CD4-positive, alpha-beta memory T cell (primary cell): ENCODE data around the gene ZEB2. TPM values are rescaled to one million over a fixed set of nuclear protein-coding genes. Genes with fewer than 3 reads are reported as not detected.

ENCODE experiments used
- CTCF ChIA-PET: fragments of 350-600 bp; sonication (Branson Sonifier 250); formaldehyde crosslinking; loops from one replicate; lab custom pipeline; 2021; ENCODE audit warnings: inconsistent platforms; ENCODE audit not compliant: partially characterized antibody; lab: Charles Lee
- POLR2A ChIA-PET: fragments of 350-600 bp; sonication (Branson Sonifier 250); formaldehyde crosslinking; loops from one replicate; lab custom pipeline; 2021; ENCODE audit not compliant: partially characterized antibody; lab: Charles Lee
- DNase-seq, 5 donors: peaks; one replicate each; pipeline versions ENCODE4 v3.0.0 to v3.0.0-alpha.2; 2020 to 2022; ENCODE audit warnings: mixed read lengths in 1 of 5
- H3K27ac ChIP-seq: one replicate; pipeline ENCODE4 v1.7.0; 2013; ENCODE audit warnings: low read depth, low read length
- H3K27me3 ChIP-seq: 2 replicates; pipeline ENCODE4 v1.7.0; 2013; ENCODE audit warnings: mild to moderate bottlenecking, low read length, moderate library complexity; ENCODE audit not compliant: insufficient read depth
- H3K36me3 ChIP-seq: 2 replicates; pipeline ENCODE4 v1.7.0; 2013; ENCODE audit warnings: mild to moderate bottlenecking, low read length, moderate library complexity; ENCODE audit not compliant: insufficient read depth
- H3K4me1 ChIP-seq: 2 replicates; pipeline ENCODE4 v1.7.0; 2013; ENCODE audit warnings: mild to moderate bottlenecking, low read length, moderate library complexity; ENCODE audit not compliant: insufficient read depth
- H3K4me3 ChIP-seq, 2 donors: one replicate each; pipeline ENCODE4 v1.7.0; 2013; ENCODE audit warnings: low read length in 2 of 2, mild to moderate bottlenecking in 1 of 2
- H3K9me3 ChIP-seq, 2 donors: one replicate each; pipeline ENCODE4 v1.7.0; 2013; ENCODE audit warnings: low read length in 2 of 2, control low read depth in 1 of 2; ENCODE audit not compliant: control insufficient read depth in 1 of 2
- H3K27ac Mint-ChIP-seq, 7 donors: one replicate each; pipeline ENCODE4 v1.8.0; 2020 to 2021; ENCODE audit warnings: mixed read lengths in 7 of 7, mild to moderate bottlenecking in 6 of 7, inconsistent platforms in 3 of 7, moderate library complexity in 3 of 7
- H3K27me3 Mint-ChIP-seq, 2 donors: one replicate each; pipeline ENCODE4 v1.8.0; 2020 to 2021; ENCODE audit warnings: mixed read lengths in 2 of 2
- H3K36me3 Mint-ChIP-seq, 2 donors: one replicate each; pipeline ENCODE4 v1.8.0; 2020 to 2021; ENCODE audit warnings: mixed read lengths in 2 of 2, inconsistent platforms in 1 of 2, mild to moderate bottlenecking in 1 of 2
- H3K4me1 Mint-ChIP-seq, 4 donors: one replicate each; pipeline ENCODE4 v1.8.0; 2020 to 2021; ENCODE audit warnings: mixed read lengths in 4 of 4, mild to moderate bottlenecking in 1 of 4
- H3K4me3 Mint-ChIP-seq, 8 donors: one replicate each; pipeline ENCODE4 v1.8.0; 2020 to 2021; ENCODE audit warnings: mixed read lengths in 8 of 8, mild to moderate bottlenecking in 7 of 8, moderate library complexity in 6 of 8, inconsistent platforms in 3 of 8
- H3K9me3 Mint-ChIP-seq, 8 donors: one replicate each; pipeline ENCODE4 v1.8.0; 2020 to 2021; ENCODE audit warnings: mixed read lengths in 8 of 8, mild to moderate bottlenecking in 5 of 8, inconsistent platforms in 3 of 8, moderate library complexity in 1 of 8
- intact Hi-C: fragments of 100-400 bp; cut with micrococcal nuclease; formaldehyde crosslinking; loops from one replicate; pipeline ENCODE4 v1.15.1; 2023
- polyA plus RNA-seq, 2 donors: library from polyadenylated mRNA; unstranded; fragments of 300-500 nt; fragmentation: Illumina TruSeq; gene quantifications; one replicate each; pipeline ENCODE4 v1.2.3, GENCODE V29; 2021
- total RNA-seq, 2 experiments: library from RNA; stranded (reverse); gene quantifications; one replicate each; pipeline ENCODE4 v1.2.3, GENCODE V29; 2021

Gene ZEB2
- total and polyA plus RNA-seq, 4 experiments from 2014 or later, result 0.83 to 5.2 (median 2.6) TPM

- Mint-ChIP-seq H3K27me3 (no peaks in the 10 kb centered on the region), H3K4me3 (no peak overlapping the region), H3K4me1 (no peaks in the 10 kb centered on the region), H3K27ac (no peak overlapping the region), H3K9me3 (no peaks in the 10 kb centered on the region), H3K36me3 (no peaks in the 10 kb centered on the region)
- ChIA-PET POLR2A (no interaction called here), CTCF (interaction anchor here (1.0 kb wide), 1 partner anchor 15 kb away, joined by 5 read pairs; no protein-coding TSS in a partner anchor)
- DNase-seq, result no peak
- Histone ChIP-seq H3K27me3 (no peaks in the 10 kb centered on the region), H3K4me1 (no peaks in the 10 kb centered on the region), H3K27ac (no peak overlapping the region), H3K9me3 (no peaks in the 10 kb centered on the region), H3K4me3 (no peak overlapping the region), H3K36me3 (no peaks in the 10 kb centered on the region)
- intact Hi-C loops, result no loop called here
Observed at GRCh38 chr2:144434425-144435222, 85.3 kb downstream of the ZEB2 start.

- intact Hi-C loops, result no loop called here
- Mint-ChIP-seq H3K9me3 (no peaks in the 10 kb centered on the region), H3K27me3 (peaks cover 0 to 4% of the 10 kb centered on the region in 2 donors), H3K36me3 (no peaks in the 10 kb centered on the region), H3K27ac (no peak overlapping the region), H3K4me3 (no peak overlapping the region), H3K4me1 (no peaks in the 10 kb centered on the region)
- H3K9me3 ChIP-seq, result no peaks in the 10 kb centered on the region
- no peaks in the 10 kb centered on the region for H3K27me3 ChIP-seq
- no peaks in the 10 kb centered on the region for H3K36me3 ChIP-seq
- H3K4me3 ChIP-seq, result no peak overlapping the region
- no peak for DNase-seq
- no peaks in the 10 kb centered on the region for H3K4me1 ChIP-seq
- POLR2A ChIA-PET, result no interaction called here
- CTCF ChIA-PET, result no interaction called here
- H3K27ac ChIP-seq, result no peak overlapping the region
Observed at GRCh38 chr2:144432921-144433320, 87.0 kb downstream of the ZEB2 start.

GRCh38 chr2:144431998-144432397 is 87.9 kb downstream of the ZEB2 start:
- no peak overlapping the region for H3K4me3 Mint-ChIP-seq
- Histone ChIP-seq H3K9me3 (no peaks in the 10 kb centered on the region), H3K4me1 (no peaks in the 10 kb centered on the region), H3K27me3 (no peaks in the 10 kb centered on the region), H3K4me3 (no peak overlapping the region), H3K36me3 (no peaks in the 10 kb centered on the region), H3K27ac (no peak overlapping the region)
- CTCF ChIA-PET, result no interaction called here
- H3K4me1 Mint-ChIP-seq, result no peaks in the 10 kb centered on the region
- POLR2A ChIA-PET, result no interaction called here
- H3K36me3 Mint-ChIP-seq, result no peaks in the 10 kb centered on the region
- peaks cover 0 to 4% of the 10 kb centered on the region in 2 donors for H3K27me3 Mint-ChIP-seq
- H3K9me3 Mint-ChIP-seq, result no peaks in the 10 kb centered on the region
- DNase-seq, result no peak
- no peak overlapping the region for H3K27ac Mint-ChIP-seq
- intact Hi-C loops, result no loop called here

GRCh38 chr2:144431392-144431783 is 88.5 kb downstream of the ZEB2 start:
- no peak overlapping the region for H3K4me3 Mint-ChIP-seq
- Histone ChIP-seq H3K36me3 (no peaks in the 10 kb centered on the region), H3K27ac (no peak overlapping the region), H3K4me1 (no peaks in the 10 kb centered on the region), H3K9me3 (no peaks in the 10 kb centered on the region), H3K4me3 (no peak overlapping the region), H3K27me3 (no peaks in the 10 kb centered on the region)
- H3K27me3 Mint-ChIP-seq, result peaks cover 0 to 4% of the 10 kb centered on the region in 2 donors
- no peaks in the 10 kb centered on the region for H3K36me3 Mint-ChIP-seq
- CTCF ChIA-PET, result no interaction called here
- H3K4me1 Mint-ChIP-seq, result no peaks in the 10 kb centered on the region
- intact Hi-C loops, result no loop called here
- DNase-seq, result peak in 1 of 5 donors; percentile 10
- peak overlapping the region in 1 of 7 donors; percentile 30 for H3K27ac Mint-ChIP-seq
- H3K9me3 Mint-ChIP-seq, result no peaks in the 10 kb centered on the region
- POLR2A ChIA-PET, result no interaction called here

- ChIA-PET CTCF (no interaction called here), POLR2A (no interaction called here)
- DNase-seq, result no peak
- Mint-ChIP-seq H3K36me3 (no peaks in the 10 kb centered on the region), H3K9me3 (no peaks in the 10 kb centered on the region), H3K4me1 (no peaks in the 10 kb centered on the region), H3K4me3 (no peak overlapping the region), H3K27ac (no peak overlapping the region), H3K27me3 (peaks cover 0 to 4% of the 10 kb centered on the region in 2 donors)
- Histone ChIP-seq H3K27ac (no peak overlapping the region), H3K4me1 (no peaks in the 10 kb centered on the region), H3K9me3 (no peaks in the 10 kb centered on the region), H3K4me3 (no peak overlapping the region), H3K36me3 (no peaks in the 10 kb centered on the region), H3K27me3 (no peaks in the 10 kb centered on the region)
- intact Hi-C loops, result no loop called here
Observed at GRCh38 chr2:144430722-144431391, 89.1 kb downstream of the ZEB2 start.

DNA sequence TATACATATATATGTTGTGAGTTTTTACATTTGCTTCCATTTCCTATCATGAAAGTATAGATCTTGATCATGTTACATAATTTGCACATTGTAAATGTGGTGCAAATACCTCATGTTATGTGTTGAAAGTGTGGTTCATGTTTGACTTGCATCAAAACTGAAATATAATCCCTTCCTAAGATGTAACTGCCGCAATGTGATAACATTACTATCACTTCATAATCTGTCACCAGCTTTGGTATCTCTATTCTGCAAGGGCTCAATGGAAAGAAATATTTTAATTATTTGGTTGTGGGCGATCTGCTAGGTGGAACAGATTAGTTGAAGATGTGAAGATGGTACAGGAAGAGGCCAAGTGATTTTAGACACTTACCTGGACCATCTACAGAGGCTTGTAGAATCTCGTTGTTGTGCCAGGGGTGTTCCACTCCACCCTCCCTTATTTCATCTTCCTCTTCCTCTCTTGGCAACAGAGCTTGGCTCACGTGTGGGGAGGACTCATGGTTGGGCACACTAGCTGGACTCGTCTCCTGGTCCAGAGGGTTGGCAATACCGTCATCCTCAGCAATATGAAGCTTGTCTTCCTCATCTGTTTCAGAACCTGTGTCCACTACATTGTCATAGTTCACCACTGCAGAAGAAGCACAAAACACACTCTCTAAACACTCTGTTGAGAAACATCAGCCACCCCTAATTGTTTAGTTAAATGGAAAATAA is 90.4 kb downstream of the ZEB2 start:
- POLR2A ChIA-PET, result no interaction called here
- Histone ChIP-seq H3K4me3 (no peak overlapping the region), H3K9me3 (no peaks in the 10 kb centered on the region), H3K36me3 (no peaks in the 10 kb centered on the region), H3K27ac (no peak overlapping the region), H3K27me3 (no peaks in the 10 kb centered on the region), H3K4me1 (no peaks in the 10 kb centered on the region)
- CTCF ChIA-PET, result no interaction called here
- no peaks in the 10 kb centered on the region for H3K9me3 Mint-ChIP-seq
- H3K27me3 Mint-ChIP-seq, result peaks cover 0 to 8% of the 10 kb centered on the region in 2 donors
- intact Hi-C loops, result no loop called here
- H3K36me3 Mint-ChIP-seq, result no peaks in the 10 kb centered on the region
- DNase-seq, result no peak
- no peak overlapping the region for H3K4me3 Mint-ChIP-seq
- H3K4me1 Mint-ChIP-seq, result no peaks in the 10 kb centered on the region
- H3K27ac Mint-ChIP-seq, result no peak overlapping the region

- ChIA-PET CTCF (no interaction called here), POLR2A (no interaction called here)
- H3K27ac ChIP-seq, result no peak overlapping the region
Observed at GRCh38 chr2:144426981-144427479, 92.9 kb downstream of the ZEB2 start.

More at GRCh38 chr2:144426981-144427479, 92.9 kb downstream of the ZEB2 start:
- H3K36me3 ChIP-seq, result no peaks in the 10 kb centered on the region
- H3K27me3 Mint-ChIP-seq, result peaks cover 2 to 12% of the 10 kb centered on the region in 2 donors
- H3K27ac Mint-ChIP-seq, result no peak overlapping the region
- H3K4me1 ChIP-seq, result no peaks in the 10 kb centered on the region
- H3K4me3 Mint-ChIP-seq, result no peak overlapping the region
- peaks cover 0 to 2% (median 0%) of the 10 kb centered on the region in 8 donors for H3K9me3 Mint-ChIP-seq
- no peak overlapping the region for H3K4me3 ChIP-seq
- no peaks in the 10 kb centered on the region for H3K36me3 Mint-ChIP-seq
- no peak for DNase-seq
- no peaks in the 10 kb centered on the region for H3K9me3 ChIP-seq
- intact Hi-C loops, result no loop called here
- no peaks in the 10 kb centered on the region for H3K4me1 Mint-ChIP-seq
- no peaks in the 10 kb centered on the region for H3K27me3 ChIP-seq
